DMS79 (cell line): Measurements from ENCODE around the gene CNOT10.
"Not testable (repeated sequence)": the region's sequence is repeated elsewhere in the genome, so short reads cannot be mapped to it uniquely, and the experiment has no call there.

ENCODE experiments used
- DNase-seq: peaks from one replicate; lab custom pipeline; 2025; lab: John Stamatoyannopoulos, UW

CNOT10 gene

GRCh38 chr3:32686713-32687112 lies 1.7 kb downstream of the CNOT10 start:
- no peak for DNase-seq

GRCh38 chr3:32691847-32692246 lies 6.9 kb downstream of the CNOT10 start:
- DNase-seq, result no peak

GRCh38 chr3:32696523-32696922 lies 11.5 kb downstream of the CNOT10 start:
- DNase-seq, result no peak

- DNase-seq, result no peak
These were observed 13.5 kb downstream of the CNOT10 start for GRCh38 chr3:32698506-32698905.

GRCh38 chr3:32699429-32699828 lies 14.4 kb downstream of the CNOT10 start:
- DNase-seq, result no peak

- DNase-seq, result no peak
These were observed 15.3 kb downstream of the CNOT10 start for GRCh38 chr3:32700244-32700643.

- DNase-seq, result no peak
These were observed 18.5 kb downstream of the CNOT10 start for GRCh38 chr3:32703491-32703972.

GRCh38 chr3:32705232-32705631 lies 20.2 kb downstream of the CNOT10 start:
- no peak for DNase-seq

- DNase-seq, result no peak
These were observed 21.5 kb downstream of the CNOT10 start for GRCh38 chr3:32706348-32707025.

GRCh38 chr3:32707026-32707370 lies 22.0 kb downstream of the CNOT10 start:
- no peak for DNase-seq

GRCh38 chr3:32708672-32709283 lies 23.8 kb downstream of the CNOT10 start:
- no peak for DNase-seq

- DNase-seq, result no peak
These were observed 24.4 kb downstream of the CNOT10 start for GRCh38 chr3:32709346-32709745.

- DNase-seq, result no peak
These were observed 27.6 kb downstream of the CNOT10 start for GRCh38 chr3:32712506-32713055.

- no peak for DNase-seq
These were observed 28.2 kb downstream of the CNOT10 start for GRCh38 chr3:32713181-32713580.

GRCh38 chr3:32719335-32719734 lies 34.3 kb downstream of the CNOT10 start:
- DNase-seq, result no peak

- no peak for DNase-seq
These were observed 34.9 kb downstream of the CNOT10 start for GRCh38 chr3:32719931-32720330.

- DNase-seq, result no peak
These were observed 40.7 kb downstream of the CNOT10 start for GRCh38 chr3:32725721-32726120.

- DNase-seq, result no peak
These were observed 48.7 kb downstream of the CNOT10 start for GRCh38 chr3:32733631-32734229.

- DNase-seq, result no peak
These were observed 49.8 kb downstream of the CNOT10 start for GRCh38 chr3:32734756-32735155.

GRCh38 chr3:32743470-32743869 lies 58.5 kb downstream of the CNOT10 start:
- not testable (repeated sequence) for DNase-seq

GRCh38 chr3:32743934-32744333 lies 58.9 kb downstream of the CNOT10 start:
- no peak for DNase-seq

- no peak for DNase-seq
These were observed 66.4 kb downstream of the CNOT10 start for GRCh38 chr3:32751377-32751776.

- DNase-seq, result no peak
These were observed 70.8 kb downstream of the CNOT10 start for GRCh38 chr3:32755761-32756160.
